Colon (tissue), 2 donors: ENCODE results near the gene SCYGR8.
A peak's percentile ranks its signal among the peaks of the same experiment; 100 is the strongest.

Experiments used
- FAIRE-seq: peaks from 2 replicates; lab custom pipeline; 2012; peaks lifted over from hg19 to GRCh38; lab: Jason Lieb, UNC
- donor health status: control.
- donor health status: control.

Gene SCYGR8

DNA sequence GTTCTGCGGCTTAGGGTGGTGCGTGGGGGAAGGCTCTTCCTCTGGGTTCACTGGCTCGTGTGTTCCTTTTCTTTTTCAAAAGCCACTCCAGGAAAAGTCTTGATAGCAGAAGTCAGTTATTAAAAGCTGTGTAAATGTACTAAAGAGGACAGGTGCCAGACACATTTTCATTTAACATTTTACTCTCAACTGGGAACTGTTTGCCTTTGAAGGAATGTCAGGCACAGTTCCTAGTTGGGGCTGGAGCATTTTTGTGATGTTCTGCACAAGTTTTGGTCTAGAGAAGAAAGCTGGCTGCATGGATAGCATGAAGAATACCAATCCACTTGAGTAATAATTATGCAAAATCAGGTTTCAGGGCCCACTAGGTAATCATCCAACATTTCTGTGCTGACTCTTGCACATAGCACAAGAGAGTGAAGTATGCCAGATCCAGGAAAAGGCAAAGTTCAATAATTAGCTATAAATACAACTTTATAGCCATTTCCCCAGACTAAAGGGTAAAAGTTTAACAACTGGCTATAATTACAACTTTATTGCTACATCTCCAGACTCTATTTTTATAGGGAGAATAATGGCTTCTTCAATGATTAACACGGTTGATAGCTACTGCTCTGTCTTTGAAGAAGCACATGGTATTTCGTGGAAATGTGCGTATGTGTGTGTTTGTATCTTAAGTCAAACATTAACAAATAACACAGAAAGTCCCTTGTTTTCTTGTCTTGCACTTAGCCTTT, 16.2 kb downstream of the SCYGR8 start:
- FAIRE-seq: peak; percentile 74

DNA sequence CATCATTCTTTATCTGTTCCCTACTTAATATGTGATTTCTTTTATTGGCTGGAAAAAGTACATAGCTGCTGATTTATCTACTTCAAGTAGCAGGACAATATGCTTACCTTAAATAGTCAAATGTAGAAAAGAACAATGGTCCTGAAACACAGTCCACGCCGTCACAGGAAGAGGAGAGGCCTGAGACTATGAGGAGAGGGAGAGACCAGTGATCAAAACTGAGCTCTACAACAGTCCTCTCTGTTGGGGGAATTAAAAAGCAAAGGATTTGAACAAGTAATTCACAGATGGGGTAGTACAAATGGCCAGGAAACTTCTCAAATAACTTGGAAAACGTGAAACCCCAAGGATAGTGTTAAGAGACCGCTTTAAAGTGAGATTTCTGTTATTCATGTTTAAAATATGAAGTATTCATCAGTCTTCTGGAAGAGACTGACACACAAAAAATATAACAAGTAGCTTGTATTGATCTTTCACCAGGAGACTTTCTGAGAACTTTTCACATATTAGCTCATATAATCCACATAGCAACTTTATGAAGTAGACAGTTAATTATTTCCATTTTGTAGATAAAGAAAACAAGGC, 20.2 kb downstream of the SCYGR8 start:
- no peak for FAIRE-seq

DNA sequence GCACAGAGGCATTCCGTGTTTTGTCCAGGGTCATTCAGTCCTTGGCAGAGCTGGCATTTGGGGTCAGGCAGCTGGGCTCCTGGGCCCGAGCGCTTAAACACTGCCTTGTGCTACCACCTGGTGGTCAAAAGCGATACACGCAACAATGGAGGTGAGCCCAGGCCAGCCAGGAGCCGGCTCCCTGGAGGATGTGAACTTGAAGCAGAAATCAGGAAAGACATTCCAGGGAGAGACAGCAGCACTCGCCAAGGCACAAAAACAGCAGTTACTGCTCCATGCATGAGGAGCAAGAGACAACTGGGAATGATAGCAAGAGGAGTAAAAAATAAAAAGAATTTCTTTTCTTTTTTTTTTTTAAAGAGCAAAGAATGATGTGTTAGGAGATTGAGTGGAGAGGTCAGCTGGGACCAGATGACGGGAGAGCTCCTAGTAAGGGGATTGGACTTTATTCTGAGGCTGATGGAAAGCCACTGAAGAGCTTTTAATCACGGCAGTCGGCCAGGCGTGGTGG, 20.7 kb downstream of the SCYGR8 start:
- FAIRE-seq: no peak

DNA sequence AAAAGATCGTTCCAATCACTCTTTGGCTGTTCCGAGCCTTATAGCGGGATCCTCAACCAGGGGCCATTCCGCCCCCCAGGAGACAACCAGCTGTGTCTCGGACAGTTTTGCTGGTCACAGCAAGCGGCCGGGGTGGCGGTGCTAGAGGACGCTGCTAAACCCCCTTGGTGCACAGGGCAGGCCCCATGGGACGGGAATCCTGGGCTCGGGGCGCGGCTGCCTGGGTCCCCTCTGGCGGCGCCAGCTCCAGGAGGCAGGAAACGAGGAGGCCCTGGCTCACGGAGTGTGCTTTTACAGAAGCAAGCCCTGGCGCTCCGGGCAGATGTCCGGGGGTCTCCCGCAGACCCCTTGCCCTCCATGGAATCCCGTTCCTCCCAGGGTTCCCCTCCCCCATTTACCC, 22.1 kb downstream of the SCYGR8 start:
- no peak for FAIRE-seq

DNA sequence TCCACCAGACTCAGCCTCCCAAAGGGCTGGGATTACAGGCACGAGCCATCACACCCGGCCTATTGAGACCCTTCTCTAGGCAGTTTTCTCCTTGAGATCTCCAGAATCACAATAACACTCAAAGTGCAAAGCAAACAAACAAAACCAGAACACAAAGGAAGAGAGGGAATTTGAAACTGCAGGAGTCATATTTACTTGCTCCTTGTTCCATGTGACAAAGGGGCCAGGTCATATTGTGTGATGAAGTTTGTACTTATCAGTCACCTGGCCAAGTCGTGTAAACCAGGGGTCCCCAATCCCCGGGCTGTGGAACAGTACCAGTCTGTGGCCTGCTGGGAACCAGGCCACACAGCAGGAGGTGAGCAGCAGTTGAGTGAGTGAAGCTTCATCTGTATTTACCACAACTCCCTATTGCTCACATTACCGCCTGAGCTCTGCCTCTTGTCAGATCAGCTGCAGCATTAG, 26.5 kb downstream of the SCYGR8 start:
- no peak for FAIRE-seq

DNA sequence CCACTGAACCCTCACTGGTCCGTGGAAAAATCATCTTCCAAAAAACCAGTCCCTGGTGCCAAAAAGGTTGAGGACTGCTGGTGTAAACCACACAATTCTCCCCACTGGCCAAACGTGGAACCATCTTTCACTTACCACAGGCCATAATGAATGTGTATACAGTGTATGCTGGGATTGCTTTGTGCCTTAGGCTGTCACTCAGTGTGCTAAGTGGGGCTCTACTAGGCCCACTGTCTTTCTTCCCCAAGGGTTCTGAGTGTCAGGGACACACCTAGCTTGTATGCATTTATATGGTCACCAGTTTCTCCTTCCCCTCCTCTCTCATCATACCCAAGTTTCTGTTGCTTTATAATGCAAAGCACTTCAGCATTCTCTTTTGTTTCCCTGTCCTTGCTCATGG, 27.2 kb downstream of the SCYGR8 start:
- no peak for FAIRE-seq

DNA sequence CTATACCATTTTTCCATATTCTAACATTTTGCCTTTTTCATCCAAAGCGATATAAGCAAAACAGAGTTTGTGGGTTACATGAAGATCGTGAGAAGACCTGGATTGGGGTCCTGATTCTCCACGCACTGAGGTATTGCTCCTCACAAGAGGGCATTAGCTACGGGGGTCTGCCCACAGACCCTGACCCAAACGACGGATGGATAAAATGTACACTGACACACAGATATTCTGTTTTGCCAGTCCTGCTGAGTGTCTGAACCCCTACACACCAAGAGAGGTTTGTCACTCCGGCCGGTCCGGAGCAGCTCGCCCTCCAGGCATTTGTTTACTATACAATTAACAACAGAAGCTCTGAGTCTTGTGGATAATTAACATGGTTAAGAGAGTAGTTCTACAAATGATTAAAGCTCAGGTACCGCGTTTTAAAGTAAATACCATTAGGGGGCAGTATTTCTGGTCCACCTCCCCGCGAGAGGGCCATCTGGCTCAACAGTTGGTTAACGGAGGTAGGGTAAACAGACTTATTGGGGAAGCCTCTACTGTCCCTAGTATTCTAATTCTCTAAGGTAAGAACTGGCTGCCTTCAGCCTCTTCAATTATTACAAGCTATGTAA, 28.4 kb downstream of the SCYGR8 start:
- no peak for FAIRE-seq

DNA sequence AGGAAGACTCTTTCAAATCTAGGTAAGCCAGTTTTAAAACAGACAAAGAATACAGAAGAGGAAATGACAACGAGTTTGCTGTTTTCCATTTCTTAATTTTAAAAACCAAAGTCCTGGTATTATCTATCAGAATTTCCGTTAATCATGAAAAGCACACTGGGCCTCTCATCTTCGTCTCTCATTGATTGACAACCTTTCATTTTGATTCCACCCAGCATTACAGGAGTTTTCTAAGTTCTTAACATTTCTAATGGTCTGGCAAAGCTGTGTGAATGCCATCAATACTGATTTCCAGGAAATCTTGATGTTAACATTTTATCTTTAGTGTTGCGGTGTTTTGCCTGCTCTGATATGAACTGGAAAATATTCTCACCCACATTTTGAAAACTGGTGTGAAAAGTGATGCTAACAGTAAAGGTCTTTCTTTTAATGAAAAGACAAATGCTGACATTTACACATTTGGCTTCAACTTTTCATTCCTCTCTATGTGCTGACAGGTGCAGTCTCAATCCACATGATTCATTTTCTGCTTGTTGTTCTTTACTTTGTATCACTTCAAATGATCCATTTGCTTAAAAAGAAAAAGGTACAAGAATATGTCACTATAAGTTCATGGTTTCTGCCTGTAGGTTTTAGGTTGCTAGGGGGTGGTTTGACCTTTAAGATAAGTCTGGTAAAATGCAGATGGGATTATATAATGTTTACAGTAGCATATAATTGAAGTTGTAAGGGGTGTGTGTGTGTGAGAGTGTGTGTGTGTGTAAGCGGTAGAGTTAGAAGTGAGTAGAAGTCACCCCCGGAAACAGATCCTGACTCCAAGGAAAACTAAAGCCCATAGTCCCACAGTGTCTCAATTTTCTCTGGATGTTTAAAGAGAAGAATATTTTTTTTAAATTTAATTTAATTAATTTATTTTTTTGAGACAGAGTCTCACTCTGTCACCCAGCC, 29.5 kb downstream of the SCYGR8 start:
- FAIRE-seq: no peak

DNA sequence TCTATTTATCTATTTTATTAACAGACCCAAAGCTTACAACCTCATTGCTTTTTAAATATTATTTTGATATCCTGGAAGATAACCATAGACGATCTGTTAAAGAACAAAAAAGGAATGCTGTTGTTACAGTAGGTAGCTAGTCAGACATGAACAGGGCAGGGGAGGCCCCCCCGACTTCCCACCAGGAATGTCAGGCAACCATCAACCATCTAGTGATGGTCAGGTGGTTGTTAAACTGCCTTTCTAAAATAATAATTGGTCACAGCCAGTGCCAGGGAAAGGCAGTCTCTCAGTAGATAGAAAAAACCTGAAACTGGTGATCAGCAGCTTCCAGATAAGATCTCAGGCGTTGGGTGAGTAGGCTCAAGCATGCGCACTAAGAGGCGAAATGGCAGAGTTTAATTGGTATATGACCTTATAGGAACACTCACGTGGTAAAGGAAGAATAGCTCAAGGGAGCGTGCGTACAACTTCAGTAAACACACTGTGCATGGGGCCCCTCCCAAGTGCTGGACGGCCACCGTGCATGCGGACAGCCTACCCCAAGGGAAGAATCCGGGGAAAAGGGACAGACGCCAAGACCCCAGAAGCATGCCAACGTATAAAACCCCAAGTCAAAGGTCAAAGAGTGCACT, 35.4 kb downstream of the SCYGR8 start:
- FAIRE-seq: no peak

DNA sequence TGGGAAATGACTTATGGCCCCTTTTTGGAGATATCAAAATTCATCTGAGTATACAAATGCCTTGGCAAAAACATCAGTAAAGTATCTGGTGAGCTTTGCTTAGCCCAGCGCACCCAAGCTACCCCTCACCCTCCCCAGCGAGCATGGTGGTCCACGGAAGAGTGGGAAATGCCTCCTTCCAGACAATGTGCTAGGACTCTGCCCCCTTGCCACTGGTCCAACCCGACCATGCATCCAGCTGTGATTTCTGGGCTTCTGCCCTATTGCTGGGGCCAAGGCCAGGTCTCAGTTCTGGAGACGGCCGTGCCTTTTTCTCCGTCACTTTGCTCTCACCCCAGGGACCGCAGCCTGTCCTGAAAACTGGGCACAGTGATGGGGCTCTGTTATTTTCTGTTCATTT, 36.1 kb downstream of the SCYGR8 start:
- no peak for FAIRE-seq

DNA sequence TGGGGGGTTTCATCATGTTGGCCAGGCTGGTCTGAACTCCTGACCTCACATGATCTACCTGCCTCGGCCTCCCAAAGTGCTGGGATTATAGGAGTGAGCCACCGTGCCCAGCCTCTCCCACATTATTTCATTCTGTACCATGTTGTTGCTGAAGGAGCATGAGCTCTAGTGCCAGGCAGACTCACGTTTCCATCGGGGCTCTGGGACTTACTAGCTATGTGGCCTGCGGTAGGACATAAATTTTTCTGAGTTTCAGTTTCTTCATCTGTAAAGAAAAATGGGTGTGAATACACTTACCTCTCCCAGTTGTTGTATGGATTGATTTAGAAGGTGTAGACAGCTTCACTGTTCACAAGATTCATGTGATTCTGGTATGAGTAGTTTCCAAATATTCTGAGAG, 37.1 kb downstream of the SCYGR8 start:
- FAIRE-seq: no peak

DNA sequence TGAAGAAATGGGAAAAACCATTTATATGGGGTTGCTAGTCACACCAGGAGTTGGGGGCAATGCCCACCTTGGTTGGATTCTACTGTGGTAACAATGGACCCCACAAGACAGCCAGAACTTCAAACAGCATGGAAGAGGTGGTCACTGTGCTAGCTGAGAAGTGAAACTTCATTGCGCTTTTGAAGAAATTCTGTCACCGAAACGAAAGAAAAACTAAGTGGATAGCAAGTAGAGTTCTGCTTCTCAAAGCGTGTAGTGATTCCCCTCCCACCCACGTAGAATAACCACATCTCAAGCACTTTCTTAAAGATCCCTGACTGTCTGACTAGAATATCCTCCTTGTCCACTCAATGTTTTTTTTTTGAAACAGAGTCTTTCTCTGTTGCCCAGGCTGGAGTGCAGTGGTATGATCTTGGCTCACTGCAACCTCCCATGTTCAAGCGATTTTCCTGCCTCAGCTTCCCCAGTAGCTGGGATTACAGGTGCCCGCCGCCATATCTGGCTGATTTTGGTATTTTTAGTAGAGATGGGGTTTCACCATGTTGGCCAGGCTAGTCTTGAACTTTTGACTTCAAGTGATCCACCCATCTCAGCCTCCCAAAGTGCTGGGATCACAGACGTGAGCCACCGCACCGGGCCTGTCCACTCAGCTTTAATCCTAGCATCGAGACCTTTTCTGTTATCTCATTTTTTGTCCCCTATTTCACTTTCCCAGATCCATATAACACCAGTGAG, 37.9 kb downstream of the SCYGR8 start:
- FAIRE-seq: no peak

DNA sequence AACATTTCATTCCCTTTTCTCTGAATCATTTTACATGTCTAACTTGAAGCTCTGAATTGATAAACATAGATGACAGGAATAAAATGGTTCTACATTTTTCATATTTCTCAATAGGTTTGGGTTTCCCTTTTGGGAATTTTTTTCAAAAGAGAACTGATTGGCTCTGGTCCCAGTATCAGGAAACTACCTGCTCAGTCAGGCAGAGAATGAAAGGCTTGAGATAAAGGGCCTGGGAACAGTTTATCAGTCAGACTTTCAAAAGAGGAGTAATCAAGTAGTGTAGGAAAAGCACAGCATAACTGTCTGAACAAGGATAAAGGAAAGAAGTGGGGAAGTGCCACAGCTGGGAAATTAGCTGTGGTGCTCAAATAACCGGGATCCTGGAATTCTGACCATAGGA, 39.6 kb downstream of the SCYGR8 start:
- FAIRE-seq: no peak

DNA sequence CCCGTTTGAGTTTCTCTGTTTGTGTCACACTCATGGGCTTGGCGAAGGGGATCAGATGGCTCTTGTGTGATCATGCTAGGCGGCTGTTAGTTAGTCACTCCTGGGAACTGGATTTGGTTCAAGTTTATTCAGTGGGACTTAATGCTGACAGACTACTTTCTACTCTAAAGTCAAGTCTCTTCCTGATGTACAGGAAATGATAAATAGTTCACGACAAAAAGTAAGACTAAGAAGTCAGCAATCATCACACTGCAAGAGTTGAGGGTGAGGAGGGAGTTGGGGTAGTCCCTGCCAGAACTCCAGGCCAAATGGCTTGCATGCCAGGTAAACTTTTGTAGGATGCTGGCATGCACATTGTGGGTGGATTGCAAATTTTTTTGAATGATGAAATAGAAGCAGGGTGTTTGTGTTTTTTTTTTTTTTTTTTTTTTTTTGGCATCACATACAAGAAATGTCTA, 42.9 kb downstream of the SCYGR8 start:
- FAIRE-seq: no peak

DNA sequence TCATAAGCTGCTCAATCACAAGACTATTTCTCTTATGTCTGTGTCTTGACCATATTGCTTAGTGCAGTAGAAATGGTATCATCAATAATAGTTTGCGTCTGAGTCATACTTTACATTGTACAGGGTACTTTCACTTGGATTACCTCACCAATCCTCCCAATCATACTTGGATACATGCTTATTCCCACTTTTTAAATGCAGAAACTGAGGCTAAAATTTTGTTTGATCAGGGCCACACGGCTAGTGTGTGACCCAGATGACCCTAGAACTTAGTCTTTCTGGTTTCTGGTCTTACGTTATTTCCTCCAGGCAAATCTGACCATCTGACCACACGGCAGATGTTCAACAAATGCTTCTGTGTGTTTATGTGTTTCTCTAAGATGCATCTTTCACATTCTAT, 44.1 kb downstream of the SCYGR8 start:
- no peak for FAIRE-seq

DNA sequence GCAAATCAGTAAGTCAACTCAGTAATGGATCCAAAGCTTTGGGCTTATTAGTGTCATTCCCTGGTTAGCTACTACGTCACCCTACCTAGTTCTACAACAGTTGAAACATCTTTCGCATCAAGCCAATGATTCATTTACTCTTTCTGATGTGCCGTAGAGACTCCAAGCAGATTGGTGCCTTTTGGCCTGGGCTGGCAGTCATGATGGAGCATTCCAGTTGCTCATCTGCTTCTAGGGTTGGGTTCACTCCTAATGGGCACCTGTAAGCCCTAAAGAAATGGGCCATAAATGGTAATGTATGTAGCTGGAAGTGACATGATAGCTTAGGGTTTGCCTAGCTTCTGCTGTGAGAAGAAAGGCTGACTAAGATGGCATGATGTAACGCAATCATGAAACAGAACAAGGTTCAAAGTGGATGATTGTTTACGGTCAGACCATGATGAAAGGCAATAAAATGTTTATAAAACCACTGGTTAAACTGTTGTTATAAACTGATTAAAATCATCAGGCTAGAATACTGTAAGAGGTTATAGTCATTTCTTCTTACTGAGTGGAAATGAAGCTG, 47.5 kb downstream of the SCYGR8 start:
- no peak for FAIRE-seq
